HepG2 (cell line): Measurements from ENCODE around the gene MALT1. TPM values are rescaled to one million over a fixed set of nuclear protein-coding genes. Genes with fewer than 3 reads are reported as not detected.

Experiments
- KAT2B ChIP-seq: fragments of 150-350 bp; IDR thresholded peaks from 2 replicates; pipeline ENCODE4 v1.6.1; 2014; ENCODE audit warnings: low read depth, low read length, borderline replicate concordance
- MAF1 ChIP-seq: sonication (generic); formaldehyde crosslinking; IDR thresholded peaks from 2 replicates; pipeline ENCODE4 v1.5.0; 2020; ENCODE audit warnings: missing genetic modification reagents, borderline replicate concordance
- PAX8 ChIP-seq: sonication (generic); formaldehyde crosslinking; IDR thresholded peaks from 2 replicates; pipeline ENCODE4 v1.8.0; 2022; ENCODE audit warnings: mild to moderate bottlenecking, missing genetic modification reagents, borderline replicate concordance
- polyA plus RNA-seq, 8 experiments: library from polyadenylated mRNA; depleted of rRNA in 3 of 8; stranded (reverse) in 7 of 8; unstranded in 1 of 8; fragments of >200 nt; fragmentation: Illumina TruSeq in 4 of 8; extraction: Trizol in 4 of 8; gene quantifications; 2 replicates each; pipeline versions ENCODE4 v1.2.1 to v1.2.3, GENCODE V29; 2011 to 2016; ENCODE audit warnings: low read depth in 4 of 8, missing spikeins in 1 of 8, mixed read lengths in 1 of 8; ENCODE audit not compliant: insufficient read depth in 1 of 8
- total RNA-seq, 5 experiments: library from RNA; depleted of rRNA; stranded (reverse); fragments of >200 nt; fragmentation: Illumina TruSeq; extraction: Trizol; gene quantifications; 2 replicates each; pipeline ENCODE4 v1.2.3, GENCODE V29; 2016; ENCODE audit warnings: low read depth in 1 of 5
- TF ChIP-seq, protein P1 (sequence below): sonication (generic); formaldehyde crosslinking; IDR thresholded peaks from 2 replicates; pipeline ENCODE4 v1.4.0; 2020; ENCODE audit warnings: missing genetic modification reagents
- TF ChIP-seq, protein P2 (sequence below): sonication (generic); formaldehyde crosslinking; IDR thresholded peaks from 2 replicates; pipeline ENCODE4 v1.4.0; 2020; ENCODE audit warnings: missing genetic modification reagents
- TF ChIP-seq, protein P3 (sequence below): sonication (generic); formaldehyde crosslinking; IDR thresholded peaks from 2 replicates; pipeline ENCODE4 v1.4.0; 2020; ENCODE audit warnings: missing genetic modification reagents, borderline replicate concordance
- TF ChIP-seq, protein P4 (sequence below): sonication (generic); formaldehyde crosslinking; IDR thresholded peaks from 2 replicates; pipeline ENCODE4 v1.4.0; 2020; ENCODE audit warnings: low read depth, mild to moderate bottlenecking, missing genetic modification reagents
- TF ChIP-seq, protein P5 (sequence below): sonication (generic); formaldehyde crosslinking; IDR thresholded peaks from 2 replicates; pipeline ENCODE4 v1.4.0; 2020; ENCODE audit warnings: low read depth, missing genetic modification reagents

Gene MALT1
- total and polyA plus RNA-seq, 2 of the 13 experiments (the other 11 are each of a cell fraction or from before 2014, with no cell fraction given), result 43.9 to 89.0 TPM

DNA sequence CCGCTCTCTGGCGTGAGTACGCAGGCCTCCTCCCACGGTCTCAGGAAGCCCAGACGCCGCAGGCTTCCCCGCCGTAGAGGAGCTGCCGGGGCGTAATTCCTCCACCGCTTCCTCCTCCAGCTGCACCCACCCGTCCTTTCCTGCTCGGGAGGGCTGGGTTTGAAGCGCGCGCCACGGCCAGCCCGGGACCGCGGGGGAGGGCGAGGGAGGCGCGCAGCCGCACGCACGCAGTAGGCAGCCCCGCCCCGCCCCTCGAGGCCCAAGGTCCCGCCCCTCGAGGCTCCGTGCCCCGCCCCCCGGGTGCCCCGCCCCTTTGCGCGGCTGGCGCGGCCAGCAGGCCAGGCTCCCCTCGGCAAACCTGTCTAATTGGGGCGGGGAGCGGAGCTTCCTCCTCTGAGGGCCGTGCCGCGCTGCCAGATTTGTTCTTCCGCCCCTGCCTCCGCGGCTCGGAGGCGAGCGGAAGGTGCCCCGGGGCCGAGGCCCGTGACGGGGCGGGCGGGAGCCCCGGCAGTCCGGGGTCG lies at the start of gene MALT1 (continued):
- TF ChIP-seq, protein P1, sequence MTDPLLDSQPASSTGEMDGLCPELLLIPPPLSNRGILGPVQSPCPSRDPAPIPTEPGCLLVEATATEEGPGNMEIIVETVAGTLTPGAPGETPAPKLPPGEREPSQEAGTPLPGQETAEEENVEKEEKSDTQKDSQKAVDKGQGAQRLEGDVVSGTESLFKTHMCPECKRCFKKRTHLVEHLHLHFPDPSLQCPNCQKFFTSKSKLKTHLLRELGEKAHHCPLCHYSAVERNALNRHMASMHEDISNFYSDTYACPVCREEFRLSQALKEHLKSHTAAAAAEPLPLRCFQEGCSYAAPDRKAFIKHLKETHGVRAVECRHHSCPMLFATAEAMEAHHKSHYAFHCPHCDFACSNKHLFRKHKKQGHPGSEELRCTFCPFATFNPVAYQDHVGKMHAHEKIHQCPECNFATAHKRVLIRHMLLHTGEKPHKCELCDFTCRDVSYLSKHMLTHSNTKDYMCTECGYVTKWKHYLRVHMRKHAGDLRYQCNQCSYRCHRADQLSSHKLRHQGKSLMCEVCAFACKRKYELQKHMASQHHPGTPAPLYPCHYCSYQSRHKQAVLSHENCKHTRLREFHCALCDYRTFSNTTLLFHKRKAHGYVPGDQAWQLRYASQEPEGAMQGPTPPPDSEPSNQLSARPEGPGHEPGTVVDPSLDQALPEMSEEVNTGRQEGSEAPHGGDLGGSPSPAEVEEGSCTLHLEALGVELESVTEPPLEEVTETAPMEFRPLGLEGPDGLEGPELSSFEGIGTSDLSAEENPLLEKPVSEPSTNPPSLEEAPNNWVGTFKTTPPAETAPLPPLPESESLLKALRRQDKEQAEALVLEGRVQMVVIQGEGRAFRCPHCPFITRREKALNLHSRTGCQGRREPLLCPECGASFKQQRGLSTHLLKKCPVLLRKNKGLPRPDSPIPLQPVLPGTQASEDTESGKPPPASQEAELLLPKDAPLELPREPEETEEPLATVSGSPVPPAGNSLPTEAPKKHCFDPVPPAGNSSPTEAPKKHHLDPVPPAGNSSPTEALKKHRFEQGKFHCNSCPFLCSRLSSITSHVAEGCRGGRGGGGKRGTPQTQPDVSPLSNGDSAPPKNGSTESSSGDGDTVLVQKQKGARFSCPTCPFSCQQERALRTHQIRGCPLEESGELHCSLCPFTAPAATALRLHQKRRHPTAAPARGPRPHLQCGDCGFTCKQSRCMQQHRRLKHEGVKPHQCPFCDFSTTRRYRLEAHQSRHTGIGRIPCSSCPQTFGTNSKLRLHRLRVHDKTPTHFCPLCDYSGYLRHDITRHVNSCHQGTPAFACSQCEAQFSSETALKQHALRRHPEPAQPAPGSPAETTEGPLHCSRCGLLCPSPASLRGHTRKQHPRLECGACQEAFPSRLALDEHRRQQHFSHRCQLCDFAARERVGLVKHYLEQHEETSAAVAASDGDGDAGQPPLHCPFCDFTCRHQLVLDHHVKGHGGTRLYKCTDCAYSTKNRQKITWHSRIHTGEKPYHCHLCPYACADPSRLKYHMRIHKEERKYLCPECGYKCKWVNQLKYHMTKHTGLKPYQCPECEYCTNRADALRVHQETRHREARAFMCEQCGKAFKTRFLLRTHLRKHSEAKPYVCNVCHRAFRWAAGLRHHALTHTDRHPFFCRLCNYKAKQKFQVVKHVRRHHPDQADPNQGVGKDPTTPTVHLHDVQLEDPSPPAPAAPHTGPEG (CRISPR knock-in tag), result peak; percentile 85; the same call in 1 of the 2 replicates
- TF ChIP-seq, protein P2, sequence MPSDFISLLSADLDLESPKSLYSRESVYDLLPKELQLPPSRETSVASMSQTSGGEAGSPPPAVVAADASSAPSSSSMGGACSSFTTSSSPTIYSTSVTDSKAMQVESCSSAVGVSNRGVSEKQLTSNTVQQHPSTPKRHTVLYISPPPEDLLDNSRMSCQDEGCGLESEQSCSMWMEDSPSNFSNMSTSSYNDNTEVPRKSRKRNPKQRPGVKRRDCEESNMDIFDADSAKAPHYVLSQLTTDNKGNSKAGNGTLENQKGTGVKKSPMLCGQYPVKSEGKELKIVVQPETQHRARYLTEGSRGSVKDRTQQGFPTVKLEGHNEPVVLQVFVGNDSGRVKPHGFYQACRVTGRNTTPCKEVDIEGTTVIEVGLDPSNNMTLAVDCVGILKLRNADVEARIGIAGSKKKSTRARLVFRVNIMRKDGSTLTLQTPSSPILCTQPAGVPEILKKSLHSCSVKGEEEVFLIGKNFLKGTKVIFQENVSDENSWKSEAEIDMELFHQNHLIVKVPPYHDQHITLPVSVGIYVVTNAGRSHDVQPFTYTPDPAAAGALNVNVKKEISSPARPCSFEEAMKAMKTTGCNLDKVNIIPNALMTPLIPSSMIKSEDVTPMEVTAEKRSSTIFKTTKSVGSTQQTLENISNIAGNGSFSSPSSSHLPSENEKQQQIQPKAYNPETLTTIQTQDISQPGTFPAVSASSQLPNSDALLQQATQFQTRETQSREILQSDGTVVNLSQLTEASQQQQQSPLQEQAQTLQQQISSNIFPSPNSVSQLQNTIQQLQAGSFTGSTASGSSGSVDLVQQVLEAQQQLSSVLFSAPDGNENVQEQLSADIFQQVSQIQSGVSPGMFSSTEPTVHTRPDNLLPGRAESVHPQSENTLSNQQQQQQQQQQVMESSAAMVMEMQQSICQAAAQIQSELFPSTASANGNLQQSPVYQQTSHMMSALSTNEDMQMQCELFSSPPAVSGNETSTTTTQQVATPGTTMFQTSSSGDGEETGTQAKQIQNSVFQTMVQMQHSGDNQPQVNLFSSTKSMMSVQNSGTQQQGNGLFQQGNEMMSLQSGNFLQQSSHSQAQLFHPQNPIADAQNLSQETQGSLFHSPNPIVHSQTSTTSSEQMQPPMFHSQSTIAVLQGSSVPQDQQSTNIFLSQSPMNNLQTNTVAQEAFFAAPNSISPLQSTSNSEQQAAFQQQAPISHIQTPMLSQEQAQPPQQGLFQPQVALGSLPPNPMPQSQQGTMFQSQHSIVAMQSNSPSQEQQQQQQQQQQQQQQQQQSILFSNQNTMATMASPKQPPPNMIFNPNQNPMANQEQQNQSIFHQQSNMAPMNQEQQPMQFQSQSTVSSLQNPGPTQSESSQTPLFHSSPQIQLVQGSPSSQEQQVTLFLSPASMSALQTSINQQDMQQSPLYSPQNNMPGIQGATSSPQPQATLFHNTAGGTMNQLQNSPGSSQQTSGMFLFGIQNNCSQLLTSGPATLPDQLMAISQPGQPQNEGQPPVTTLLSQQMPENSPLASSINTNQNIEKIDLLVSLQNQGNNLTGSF (CRISPR knock-in tag), result no peak
- no peak for TF ChIP-seq MAF1 (CRISPR knock-in tag)
- TF ChIP-seq, protein P3, sequence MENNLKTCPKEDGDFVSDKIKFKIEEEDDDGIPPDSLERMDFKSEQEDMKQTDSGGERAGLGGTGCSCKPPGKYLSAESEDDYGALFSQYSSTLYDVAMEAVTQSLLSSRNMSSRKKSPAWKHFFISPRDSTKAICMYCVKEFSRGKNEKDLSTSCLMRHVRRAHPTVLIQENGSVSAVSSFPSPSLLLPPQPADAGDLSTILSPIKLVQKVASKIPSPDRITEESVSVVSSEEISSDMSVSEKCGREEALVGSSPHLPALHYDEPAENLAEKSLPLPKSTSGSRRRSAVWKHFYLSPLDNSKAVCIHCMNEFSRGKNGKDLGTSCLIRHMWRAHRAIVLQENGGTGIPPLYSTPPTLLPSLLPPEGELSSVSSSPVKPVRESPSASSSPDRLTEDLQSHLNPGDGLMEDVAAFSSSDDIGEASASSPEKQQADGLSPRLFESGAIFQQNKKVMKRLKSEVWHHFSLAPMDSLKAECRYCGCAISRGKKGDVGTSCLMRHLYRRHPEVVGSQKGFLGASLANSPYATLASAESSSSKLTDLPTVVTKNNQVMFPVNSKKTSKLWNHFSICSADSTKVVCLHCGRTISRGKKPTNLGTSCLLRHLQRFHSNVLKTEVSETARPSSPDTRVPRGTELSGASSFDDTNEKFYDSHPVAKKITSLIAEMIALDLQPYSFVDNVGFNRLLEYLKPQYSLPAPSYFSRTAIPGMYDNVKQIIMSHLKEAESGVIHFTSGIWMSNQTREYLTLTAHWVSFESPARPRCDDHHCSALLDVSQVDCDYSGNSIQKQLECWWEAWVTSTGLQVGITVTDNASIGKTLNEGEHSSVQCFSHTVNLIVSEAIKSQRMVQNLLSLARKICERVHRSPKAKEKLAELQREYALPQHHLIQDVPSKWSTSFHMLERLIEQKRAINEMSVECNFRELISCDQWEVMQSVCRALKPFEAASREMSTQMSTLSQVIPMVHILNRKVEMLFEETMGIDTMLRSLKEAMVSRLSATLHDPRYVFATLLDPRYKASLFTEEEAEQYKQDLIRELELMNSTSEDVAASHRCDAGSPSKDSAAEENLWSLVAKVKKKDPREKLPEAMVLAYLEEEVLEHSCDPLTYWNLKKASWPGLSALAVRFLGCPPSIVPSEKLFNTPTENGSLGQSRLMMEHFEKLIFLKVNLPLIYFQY, result no peak; the same call in 1 of the 2 replicates
- TF ChIP-seq PAX8 (CRISPR knock-in tag), result no peak
- TF ChIP-seq, protein P4, sequence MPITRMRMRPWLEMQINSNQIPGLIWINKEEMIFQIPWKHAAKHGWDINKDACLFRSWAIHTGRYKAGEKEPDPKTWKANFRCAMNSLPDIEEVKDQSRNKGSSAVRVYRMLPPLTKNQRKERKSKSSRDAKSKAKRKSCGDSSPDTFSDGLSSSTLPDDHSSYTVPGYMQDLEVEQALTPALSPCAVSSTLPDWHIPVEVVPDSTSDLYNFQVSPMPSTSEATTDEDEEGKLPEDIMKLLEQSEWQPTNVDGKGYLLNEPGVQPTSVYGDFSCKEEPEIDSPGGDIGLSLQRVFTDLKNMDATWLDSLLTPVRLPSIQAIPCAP (CRISPR knock-in tag), result no peak
- TF ChIP-seq KAT2B, result no peak
- TF ChIP-seq, protein P5, sequence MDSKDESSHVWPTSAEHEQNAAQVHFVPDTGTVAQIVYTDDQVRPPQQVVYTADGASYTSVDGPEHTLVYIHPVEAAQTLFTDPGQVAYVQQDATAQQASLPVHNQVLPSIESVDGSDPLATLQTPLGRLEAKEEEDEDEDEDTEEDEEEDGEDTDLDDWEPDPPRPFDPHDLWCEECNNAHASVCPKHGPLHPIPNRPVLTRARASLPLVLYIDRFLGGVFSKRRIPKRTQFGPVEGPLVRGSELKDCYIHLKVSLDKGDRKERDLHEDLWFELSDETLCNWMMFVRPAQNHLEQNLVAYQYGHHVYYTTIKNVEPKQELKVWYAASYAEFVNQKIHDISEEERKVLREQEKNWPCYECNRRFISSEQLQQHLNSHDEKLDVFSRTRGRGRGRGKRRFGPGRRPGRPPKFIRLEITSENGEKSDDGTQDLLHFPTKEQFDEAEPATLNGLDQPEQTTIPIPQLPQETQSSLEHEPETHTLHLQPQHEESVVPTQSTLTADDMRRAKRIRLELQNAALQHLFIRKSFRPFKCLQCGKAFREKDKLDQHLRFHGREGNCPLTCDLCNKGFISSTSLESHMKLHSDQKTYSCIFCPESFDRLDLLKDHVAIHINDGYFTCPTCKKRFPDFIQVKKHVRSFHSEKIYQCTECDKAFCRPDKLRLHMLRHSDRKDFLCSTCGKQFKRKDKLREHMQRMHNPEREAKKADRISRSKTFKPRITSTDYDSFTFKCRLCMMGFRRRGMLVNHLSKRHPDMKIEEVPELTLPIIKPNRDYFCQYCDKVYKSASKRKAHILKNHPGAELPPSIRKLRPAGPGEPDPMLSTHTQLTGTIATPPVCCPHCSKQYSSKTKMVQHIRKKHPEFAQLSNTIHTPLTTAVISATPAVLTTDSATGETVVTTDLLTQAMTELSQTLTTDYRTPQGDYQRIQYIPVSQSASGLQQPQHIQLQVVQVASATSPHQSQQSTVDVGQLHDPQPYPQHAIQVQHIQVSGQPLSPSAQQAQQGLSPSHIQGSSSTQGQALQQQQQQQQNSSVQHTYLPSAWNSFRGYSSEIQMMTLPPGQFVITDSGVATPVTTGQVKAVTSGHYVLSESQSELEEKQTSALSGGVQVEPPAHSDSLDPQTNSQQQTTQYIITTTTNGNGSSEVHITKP (CRISPR knock-in tag), result no peak
